GM13976 (cell line): ENCODE results near the gene PPP1R13B.

Source experiments
- DNase-seq: peaks from one replicate; pipeline ENCODE4 v3.0.0; 2012; ENCODE audit warnings: low spot score
- in situ Hi-C: fragments of 300-500 bp; cut with MboI; formaldehyde crosslinking; loops from one replicate; pipeline ENCODE4 v1.12.0; 2022; ENCODE audit warnings: low sequenced_read_pairs, mixed read lengths, inconsistent platforms; ENCODE audit not compliant: unreplicated experiment
- TF ChIP-seq, protein P1 (sequence below): IDR thresholded peaks from 2 replicates; pipeline ENCODE4 v1.5.1; 2012; ENCODE audit warnings: borderline replicate concordance, mild to moderate bottlenecking; ENCODE audit not compliant: insufficient read depth; ENCODE audit errors: extremely low read depth, missing control alignments, control extremely low read depth

The PPP1R13B gene

DNA sequence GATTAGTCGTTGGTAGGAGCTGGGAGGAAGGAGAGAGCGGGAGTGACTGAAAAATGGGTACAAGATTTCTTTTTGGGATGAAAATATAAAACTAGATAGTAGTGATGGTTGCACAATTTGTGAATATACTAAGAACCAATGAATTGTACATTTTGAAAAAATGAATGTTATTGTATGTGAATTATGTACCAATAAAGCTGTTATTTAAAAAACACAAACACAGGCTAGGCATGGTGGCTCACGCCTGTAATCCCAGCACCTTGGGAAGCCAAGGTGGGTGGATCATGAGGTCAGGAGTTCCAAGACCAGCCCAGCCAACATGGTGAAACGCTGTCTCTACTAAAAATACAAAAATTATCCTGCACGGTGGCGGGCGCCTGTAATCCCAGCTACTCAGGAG, 32.1 kb downstream of the PPP1R13B start:
- in situ Hi-C loops = no loop called here
- no peak for DNase-seq
- TF ChIP-seq, protein P1, sequence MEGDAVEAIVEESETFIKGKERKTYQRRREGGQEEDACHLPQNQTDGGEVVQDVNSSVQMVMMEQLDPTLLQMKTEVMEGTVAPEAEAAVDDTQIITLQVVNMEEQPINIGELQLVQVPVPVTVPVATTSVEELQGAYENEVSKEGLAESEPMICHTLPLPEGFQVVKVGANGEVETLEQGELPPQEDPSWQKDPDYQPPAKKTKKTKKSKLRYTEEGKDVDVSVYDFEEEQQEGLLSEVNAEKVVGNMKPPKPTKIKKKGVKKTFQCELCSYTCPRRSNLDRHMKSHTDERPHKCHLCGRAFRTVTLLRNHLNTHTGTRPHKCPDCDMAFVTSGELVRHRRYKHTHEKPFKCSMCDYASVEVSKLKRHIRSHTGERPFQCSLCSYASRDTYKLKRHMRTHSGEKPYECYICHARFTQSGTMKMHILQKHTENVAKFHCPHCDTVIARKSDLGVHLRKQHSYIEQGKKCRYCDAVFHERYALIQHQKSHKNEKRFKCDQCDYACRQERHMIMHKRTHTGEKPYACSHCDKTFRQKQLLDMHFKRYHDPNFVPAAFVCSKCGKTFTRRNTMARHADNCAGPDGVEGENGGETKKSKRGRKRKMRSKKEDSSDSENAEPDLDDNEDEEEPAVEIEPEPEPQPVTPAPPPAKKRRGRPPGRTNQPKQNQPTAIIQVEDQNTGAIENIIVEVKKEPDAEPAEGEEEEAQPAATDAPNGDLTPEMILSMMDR = no peak

DNA sequence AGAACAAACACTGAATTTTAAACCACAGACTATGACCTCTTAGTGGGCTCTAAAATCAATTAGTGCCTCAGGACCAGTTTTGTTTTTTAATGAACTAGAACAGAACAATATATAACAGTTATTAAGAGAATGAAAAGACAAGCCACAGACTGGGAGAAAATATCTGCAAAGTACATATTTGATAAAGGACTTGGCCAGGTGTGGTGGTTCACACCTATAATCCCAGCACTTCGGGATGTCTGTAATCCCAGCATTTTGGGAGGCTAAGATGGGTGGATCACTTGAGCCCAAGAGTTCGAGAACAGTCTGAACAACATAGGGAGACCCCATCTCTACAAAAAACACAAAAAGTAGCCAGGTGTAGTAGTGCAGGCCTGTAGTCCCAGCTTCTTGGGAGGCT, 36.2 kb downstream of the PPP1R13B start:
- in situ Hi-C loops = loop anchor here (5.0 kb wide), 1 partner anchor 96 kb away; no protein-coding TSS in a partner anchor
- TF ChIP-seq, protein P1 = no peak
- DNase-seq = no peak

DNA sequence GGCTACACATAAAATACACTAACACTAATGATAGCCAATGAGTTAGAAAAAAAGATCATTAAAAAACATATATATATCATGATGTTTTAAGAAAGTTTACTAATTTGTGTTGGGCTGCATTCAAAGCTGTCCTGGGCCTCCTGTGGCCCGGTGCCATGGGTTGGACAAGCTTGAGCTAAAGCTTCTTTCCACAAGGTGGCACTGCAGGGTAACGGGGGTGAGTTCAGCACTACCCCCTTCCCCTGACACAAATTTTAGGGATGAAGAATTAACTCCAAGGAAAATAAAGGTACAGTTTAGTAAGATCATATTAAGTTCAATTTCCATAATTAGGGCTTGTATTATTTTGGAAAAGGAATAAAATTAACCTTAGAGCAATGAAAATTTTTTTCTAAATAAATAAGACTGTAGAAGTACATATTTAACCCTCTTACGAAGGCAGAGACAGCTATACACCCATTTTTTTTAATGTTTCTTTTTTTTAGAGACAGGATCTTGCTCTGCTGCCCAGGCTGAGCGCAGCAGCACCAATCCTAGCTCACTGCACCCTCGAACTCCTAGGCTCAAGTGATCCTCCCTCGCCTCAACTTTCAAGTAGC, 38.9 kb downstream of the PPP1R13B start:
- TF ChIP-seq, protein P1 = peak; percentile 81
- DNase-seq = peak; percentile 61
- in situ Hi-C loops = no loop called here

DNA sequence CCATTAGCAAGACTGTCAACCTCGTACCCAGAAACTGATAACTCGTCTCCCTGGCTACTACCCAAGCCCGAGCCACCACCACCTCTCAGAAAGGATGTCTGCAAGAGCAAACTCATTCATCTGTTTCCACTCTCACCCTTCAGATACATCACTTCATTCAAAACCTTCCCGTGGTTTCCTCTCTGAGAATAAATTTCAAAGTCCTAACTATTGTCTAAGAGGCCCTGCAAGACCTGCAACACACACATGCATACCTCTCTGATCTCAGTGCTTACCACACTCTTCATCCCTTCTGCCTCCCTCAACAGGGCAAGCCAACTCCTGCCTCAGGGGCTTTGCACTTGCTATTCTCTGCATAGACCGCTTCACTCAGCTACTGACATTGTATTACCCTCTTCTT, 40.6 kb downstream of the PPP1R13B start:
- TF ChIP-seq, protein P1 = no peak
- DNase-seq = peak; percentile 45
- in situ Hi-C loops = no loop called here

DNA sequence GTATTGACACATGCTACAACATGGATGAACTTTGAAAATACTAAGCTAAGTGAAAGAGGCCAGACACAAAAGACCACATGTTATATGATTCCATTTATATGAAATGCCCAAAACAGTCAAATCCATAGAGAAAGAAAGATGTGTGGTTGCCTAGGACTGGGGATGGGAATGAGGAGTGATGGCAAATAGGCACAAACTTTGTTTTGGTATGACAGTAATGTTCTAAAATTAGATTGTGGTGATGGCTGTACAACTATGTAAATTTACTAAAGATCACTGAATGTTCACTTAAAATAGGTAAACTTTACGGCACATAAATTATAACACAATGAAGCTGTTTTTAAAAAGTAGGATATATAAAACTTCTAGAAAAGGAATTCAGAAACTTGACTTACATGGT, 41.7 kb downstream of the PPP1R13B start:
- in situ Hi-C loops = no loop called here
- TF ChIP-seq, protein P1 = no peak
- DNase-seq = no peak

DNA sequence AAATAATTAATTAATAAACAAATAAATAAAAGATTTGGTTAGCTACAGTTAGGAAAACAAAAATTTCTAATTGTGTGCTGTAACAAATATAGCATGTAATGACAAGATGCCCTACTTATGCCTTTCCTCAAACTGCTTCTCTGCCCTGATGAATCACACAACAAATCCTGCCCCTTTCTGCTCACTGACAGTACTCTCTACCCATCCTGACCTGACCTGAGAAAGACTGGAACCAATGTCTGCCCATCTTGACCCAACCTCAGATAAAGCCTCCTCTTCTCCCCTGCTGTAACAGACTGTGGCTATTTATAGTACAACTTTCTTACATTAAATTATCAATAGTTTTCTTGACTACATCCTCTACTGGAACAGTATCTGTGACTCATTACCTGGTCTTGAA, 43.7 kb downstream of the PPP1R13B start:
- in situ Hi-C loops = no loop called here
- TF ChIP-seq, protein P1 = no peak

More for the DNA sequence above, 43.7 kb downstream of the PPP1R13B start:
- DNase-seq = no peak
